ENCODE results near the gene DOCK10. TPM values are rescaled to one million over a fixed set of nuclear protein-coding genes. Genes with fewer than 3 reads are reported as not detected.

DOCK10 gene
- total and polyA plus RNA-seq, 10 of the 15 experiments (the other 5 are each of a cell fraction or from before 2014, with no cell fraction given), result 16.9 to 120 (median 85.5) TPM

- TF ChIP-seq IRF3 (IDR thresholded peaks at IDR 0.05) (no peak), ZNF687 (IDR thresholded peaks at IDR 0.05) (no peak), BACH1 (IDR thresholded peaks at IDR 0.05; ENCODE audit: borderline replicate concordance) (no peak), ETV6 (conservative IDR thresholded peaks at IDR 0.05 in 1 of 2, IDR thresholded peaks at IDR 0.05 in 1 of 2; ENCODE audit: borderline replicate concordance in 1 of 2, low read depth in 1 of 2) (no peak), ATF7 (IDR thresholded peaks at IDR 0.05; ENCODE audit: low read depth) (no peak)
Measured at GRCh38 chr2:225086439-225086838, 44.2 kb upstream of the DOCK10 start (continued).

GRCh38 chr2:225083276-225083675, 41.0 kb upstream of the DOCK10 start:
- intact Hi-C loops (cut with micrococcal nuclease; ENCODE audit: unreplicated experiment), result no loop called here
- no peak for FAIRE-seq
- WGBS (ENCODE audit: insufficient coverage, insufficient replicate concordance, low lambda C conversion rate, missing lambda C conversion rate), result 56% methylated on average over 3 of the region's 3 CpGs
- TF ChIP-seq ZZZ3 (IDR thresholded peaks at IDR 0.05; ENCODE audit: control insufficient read depth, insufficient read length, low read depth) (no peak), MEF2B (IDR thresholded peaks at IDR 0.05; ENCODE audit: partially characterized antibody, poor library complexity, severe bottlenecking) (no peak), MXI1 (IDR thresholded peaks at IDR 0.05; ENCODE audit: low read depth, low read length) (no peak), NR2C1 (IDR thresholded peaks at IDR 0.05) (no peak), IKZF2 (IDR thresholded peaks at IDR 0.05) (no peak), PAX8 (IDR thresholded peaks at IDR 0.05) (no peak), ZNF24 (IDR thresholded peaks at IDR 0.05) (no peak), EED (IDR thresholded peaks at IDR 0.05; ENCODE audit: low read depth) (no peak), RAD21 (IDR thresholded peaks at IDR 0.05; ENCODE audit: insufficient read depth, low read depth, low read length) (no peak), ESRRA (IDR thresholded peaks at IDR 0.05; ENCODE audit: low read length) (no peak)
- TF ChIP-seq, protein P1, sequence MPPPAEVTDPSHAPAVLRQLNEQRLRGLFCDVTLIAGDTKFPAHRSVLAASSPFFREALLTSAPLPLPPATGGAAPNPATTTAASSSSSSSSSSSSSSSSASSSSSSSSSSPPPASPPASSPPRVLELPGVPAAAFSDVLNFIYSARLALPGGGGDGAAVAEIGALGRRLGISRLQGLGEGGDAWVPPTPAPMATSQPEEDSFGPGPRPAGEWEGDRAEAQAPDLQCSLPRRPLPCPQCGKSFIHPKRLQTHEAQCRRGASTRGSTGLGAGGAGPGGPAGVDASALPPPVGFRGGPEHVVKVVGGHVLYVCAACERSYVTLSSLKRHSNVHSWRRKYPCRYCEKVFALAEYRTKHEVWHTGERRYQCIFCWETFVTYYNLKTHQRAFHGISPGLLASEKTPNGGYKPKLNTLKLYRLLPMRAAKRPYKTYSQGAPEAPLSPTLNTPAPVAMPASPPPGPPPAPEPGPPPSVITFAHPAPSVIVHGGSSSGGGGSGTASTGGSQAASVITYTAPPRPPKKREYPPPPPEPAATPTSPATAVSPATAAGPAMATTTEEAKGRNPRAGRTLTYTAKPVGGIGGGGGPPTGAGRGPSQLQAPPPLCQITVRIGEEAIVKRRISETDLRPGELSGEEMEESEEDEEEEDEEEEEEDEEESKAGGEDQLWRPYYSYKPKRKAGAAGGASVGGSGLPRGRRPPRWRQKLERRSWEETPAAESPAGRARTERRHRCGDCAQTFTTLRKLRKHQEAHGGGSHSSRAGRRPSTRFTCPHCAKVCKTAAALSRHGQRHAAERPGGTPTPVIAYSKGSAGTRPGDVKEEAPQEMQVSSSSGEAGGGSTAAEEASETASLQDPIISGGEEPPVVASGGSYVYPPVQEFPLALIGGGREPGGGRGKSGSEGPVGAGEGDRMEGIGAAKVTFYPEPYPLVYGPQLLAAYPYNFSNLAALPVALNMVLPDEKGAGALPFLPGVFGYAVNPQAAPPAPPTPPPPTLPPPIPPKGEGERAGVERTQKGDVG (CRISPR knock-in tag; IDR thresholded peaks at IDR 0.05), result no peak

More at GRCh38 chr2:225083276-225083675, 41.0 kb upstream of the DOCK10 start:
- H3K4me1 ChIP-seq (ENCODE audit: control insufficient read depth, insufficient read depth, low read length), result no peaks in the 10 kb centered on the region
- no peaks in the 10 kb centered on the region; the same call in 2 of the 3 replicates for H3K9me3 ChIP-seq (replicated peaks; ENCODE audit: control insufficient read depth, insufficient read depth, low read length)
- ChIA-PET SMC1A (ENCODE audit: uncharacterized antibody, unreplicated experiment) (no interaction called here), POLR2A (no interaction called here), CTCF (interaction anchor here (0.9 kb wide), 1 partner anchor 12 kb away, joined by 3 read pairs; no protein-coding TSS in a partner anchor), RAD21 (ENCODE audit: unreplicated experiment) (no interaction called here)
- no peak for DNase-seq (ENCODE audit: low read depth, low spot score)
- H3K9ac ChIP-seq (ENCODE audit: control insufficient read depth, insufficient read depth, low read length), result no peak overlapping the region
- no peak overlapping the region for H3K4me2 ChIP-seq (ENCODE audit: control insufficient read depth, insufficient read depth)
- no peak overlapping the region for H3K4me3 ChIP-seq
- no peaks in the 10 kb centered on the region for H4K20me1 ChIP-seq (ENCODE audit: control insufficient read depth, insufficient read depth)
- ATAC-seq, result no peak
- no peaks in the 10 kb centered on the region for H3K36me3 ChIP-seq (ENCODE audit: control insufficient read depth in 2 of 2, insufficient read depth in 2 of 2, low read length in 1 of 2)
- H3K79me2 ChIP-seq (ENCODE audit: control insufficient read depth, insufficient read depth, low read length), result no peaks in the 10 kb centered on the region
- H3K27ac ChIP-seq (ENCODE audit: control insufficient read depth, insufficient read depth), result no peak overlapping the region
- peaks cover 0 to 4% of the 10 kb centered on the region in 2 experiments; a peak in 2 of 4 replicates for H3K27me3 ChIP-seq (replicated peaks in 1 of 2; ENCODE audit: control insufficient read depth in 2 of 2, insufficient read depth in 2 of 2, low read length in 1 of 2)
- no TSS peak for BruUV-seq (replicated peaks)
- no peak overlapping the region for H2AFZ ChIP-seq (ENCODE audit: control insufficient read depth, low read depth, low read length)
- in situ Hi-C loops (cut with MboI), result no loop called here
